ENCODE data around the gene TPX2. TPM values are rescaled to one million over a fixed set of nuclear protein-coding genes. Genes with fewer than 3 reads are reported as not detected.

Gene TPX2
- total RNA-seq, 1 experiment from 2014 or later, result 248 TPM

DNA sequence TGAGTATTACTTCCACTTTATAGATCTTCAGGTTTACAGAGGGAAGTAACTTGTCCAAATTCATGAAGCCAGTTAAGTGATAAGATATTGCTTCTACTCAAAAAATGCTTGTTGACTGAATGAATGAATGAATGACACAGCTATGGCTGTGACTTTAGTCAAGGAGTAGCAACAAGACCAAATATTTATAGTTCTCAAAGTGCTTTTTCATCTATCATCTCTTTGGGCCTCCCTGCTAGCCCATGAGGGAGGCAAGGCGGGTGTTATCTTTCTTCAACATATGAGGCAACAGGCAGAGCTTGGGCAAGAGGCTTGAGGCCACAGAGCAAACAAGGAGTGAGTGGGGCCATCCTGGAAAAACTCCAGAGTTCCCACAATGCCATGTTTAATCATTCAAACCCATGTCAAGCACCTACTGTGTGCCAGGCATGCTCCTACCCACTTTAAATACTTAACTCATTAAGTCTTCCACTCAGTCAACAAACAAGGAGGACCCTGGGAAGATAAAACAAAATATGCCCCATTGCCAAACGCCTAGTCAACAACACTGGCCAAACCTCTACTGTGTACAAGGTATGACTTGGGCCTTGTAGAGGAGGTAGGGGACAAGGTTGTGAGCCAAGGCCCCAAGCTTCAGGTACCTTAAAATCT is 32.4 kb upstream of the TPX2 start:
- Histone ChIP-seq H3K36me3 (ENCODE audit: control insufficient read depth, insufficient read depth, low read length) (peaks cover 12% of the 10 kb centered on the region; the same call in 1 of the 2 replicates), H3K27ac (ENCODE audit: low read length) (peak overlapping the region; percentile 54), H3K4me3 (ENCODE audit: low read depth in 2 of 2, low read length in 2 of 2) (no peak overlapping the region), H3K4me1 (ENCODE audit: control insufficient read depth, insufficient read depth, low read length) (peaks cover 46% of the 10 kb centered on the region), H3K27me3 (ENCODE audit: control insufficient read depth, insufficient read depth, low read length) (no peaks in the 10 kb centered on the region), H3K9me3 (ENCODE audit: control insufficient read depth, insufficient read depth, low read depth, low read length) (no peaks in the 10 kb centered on the region)
- TF ChIP-seq SIN3A (IDR thresholded peaks at IDR 0.05; ENCODE audit: borderline replicate concordance, insufficient read depth, low read depth, low read length) (no peak), POLR2AphosphoS5 (IDR thresholded peaks at IDR 0.05; ENCODE audit: low read depth, low read length) (no peak)
- TF ChIP-seq, protein P1, sequence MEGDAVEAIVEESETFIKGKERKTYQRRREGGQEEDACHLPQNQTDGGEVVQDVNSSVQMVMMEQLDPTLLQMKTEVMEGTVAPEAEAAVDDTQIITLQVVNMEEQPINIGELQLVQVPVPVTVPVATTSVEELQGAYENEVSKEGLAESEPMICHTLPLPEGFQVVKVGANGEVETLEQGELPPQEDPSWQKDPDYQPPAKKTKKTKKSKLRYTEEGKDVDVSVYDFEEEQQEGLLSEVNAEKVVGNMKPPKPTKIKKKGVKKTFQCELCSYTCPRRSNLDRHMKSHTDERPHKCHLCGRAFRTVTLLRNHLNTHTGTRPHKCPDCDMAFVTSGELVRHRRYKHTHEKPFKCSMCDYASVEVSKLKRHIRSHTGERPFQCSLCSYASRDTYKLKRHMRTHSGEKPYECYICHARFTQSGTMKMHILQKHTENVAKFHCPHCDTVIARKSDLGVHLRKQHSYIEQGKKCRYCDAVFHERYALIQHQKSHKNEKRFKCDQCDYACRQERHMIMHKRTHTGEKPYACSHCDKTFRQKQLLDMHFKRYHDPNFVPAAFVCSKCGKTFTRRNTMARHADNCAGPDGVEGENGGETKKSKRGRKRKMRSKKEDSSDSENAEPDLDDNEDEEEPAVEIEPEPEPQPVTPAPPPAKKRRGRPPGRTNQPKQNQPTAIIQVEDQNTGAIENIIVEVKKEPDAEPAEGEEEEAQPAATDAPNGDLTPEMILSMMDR (IDR thresholded peaks at IDR 0.05), result no peak
- TF ChIP-seq, protein P2, sequence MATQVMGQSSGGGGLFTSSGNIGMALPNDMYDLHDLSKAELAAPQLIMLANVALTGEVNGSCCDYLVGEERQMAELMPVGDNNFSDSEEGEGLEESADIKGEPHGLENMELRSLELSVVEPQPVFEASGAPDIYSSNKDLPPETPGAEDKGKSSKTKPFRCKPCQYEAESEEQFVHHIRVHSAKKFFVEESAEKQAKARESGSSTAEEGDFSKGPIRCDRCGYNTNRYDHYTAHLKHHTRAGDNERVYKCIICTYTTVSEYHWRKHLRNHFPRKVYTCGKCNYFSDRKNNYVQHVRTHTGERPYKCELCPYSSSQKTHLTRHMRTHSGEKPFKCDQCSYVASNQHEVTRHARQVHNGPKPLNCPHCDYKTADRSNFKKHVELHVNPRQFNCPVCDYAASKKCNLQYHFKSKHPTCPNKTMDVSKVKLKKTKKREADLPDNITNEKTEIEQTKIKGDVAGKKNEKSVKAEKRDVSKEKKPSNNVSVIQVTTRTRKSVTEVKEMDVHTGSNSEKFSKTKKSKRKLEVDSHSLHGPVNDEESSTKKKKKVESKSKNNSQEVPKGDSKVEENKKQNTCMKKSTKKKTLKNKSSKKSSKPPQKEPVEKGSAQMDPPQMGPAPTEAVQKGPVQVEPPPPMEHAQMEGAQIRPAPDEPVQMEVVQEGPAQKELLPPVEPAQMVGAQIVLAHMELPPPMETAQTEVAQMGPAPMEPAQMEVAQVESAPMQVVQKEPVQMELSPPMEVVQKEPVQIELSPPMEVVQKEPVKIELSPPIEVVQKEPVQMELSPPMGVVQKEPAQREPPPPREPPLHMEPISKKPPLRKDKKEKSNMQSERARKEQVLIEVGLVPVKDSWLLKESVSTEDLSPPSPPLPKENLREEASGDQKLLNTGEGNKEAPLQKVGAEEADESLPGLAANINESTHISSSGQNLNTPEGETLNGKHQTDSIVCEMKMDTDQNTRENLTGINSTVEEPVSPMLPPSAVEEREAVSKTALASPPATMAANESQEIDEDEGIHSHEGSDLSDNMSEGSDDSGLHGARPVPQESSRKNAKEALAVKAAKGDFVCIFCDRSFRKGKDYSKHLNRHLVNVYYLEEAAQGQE (IDR thresholded peaks at IDR 0.05; ENCODE audit: insufficient read depth in 1 of 2, low read depth in 2 of 2, low read length in 1 of 2), result no peak
- BruUV-seq (replicated peaks), result TSS peak; percentile 4
- no peak for DNase-seq (ENCODE audit: low read depth, low spot score)
- no peak for ATAC-seq
- intact Hi-C loops (cut with micrococcal nuclease; ENCODE audit: unreplicated experiment) (no loop called here), in situ Hi-C loops (cut with HindIII; ENCODE audit: low pct_unique_long_range_greater_than_20kb, low sequenced_read_pairs) (no loop called here)
- CTCF ChIA-PET, result interaction anchor here (0.6 to 1.4 kb wide), 3 partner anchors 9 to 17 kb away, joined by 3 to 5 read pairs (median 3); no protein-coding TSS in a partner anchor
- POLR2A ChIA-PET, result interaction anchor here (0.6 to 0.7 kb wide), 2 partner anchors 9 to 25 kb away, joined by 3 to 16 read pairs; no protein-coding TSS in a partner anchor

DNA sequence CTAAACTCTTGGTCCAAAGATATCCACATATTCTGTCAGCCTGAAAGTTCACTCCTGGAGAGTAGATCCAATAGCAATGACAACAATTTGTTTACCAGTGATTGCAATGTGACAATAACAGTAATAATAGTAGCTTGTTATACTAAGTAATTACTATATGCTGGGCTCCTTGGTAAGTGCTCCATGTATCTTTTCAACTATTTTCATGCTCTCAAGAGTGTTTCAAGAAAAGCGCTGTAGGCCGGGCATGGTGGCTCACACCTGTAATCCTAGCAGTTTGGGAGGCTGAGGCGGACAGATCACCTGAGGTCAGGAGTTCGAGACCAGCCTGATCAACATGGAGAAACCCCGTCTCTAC is 31.9 kb upstream of the TPX2 start:
- TF ChIP-seq, protein P2 (IDR thresholded peaks at IDR 0.05; ENCODE audit: insufficient read depth in 1 of 2, low read depth in 2 of 2, low read length in 1 of 2), result no peak
- TF ChIP-seq TCF7L2 (IDR thresholded peaks at IDR 0.05; ENCODE audit: low read depth, low read length), result no peak
- TF ChIP-seq, protein P1 (IDR thresholded peaks at IDR 0.05), result no peak
- no peak for TF ChIP-seq POLR2AphosphoS5 (IDR thresholded peaks at IDR 0.05; ENCODE audit: low read depth, low read length)
- TF ChIP-seq SIN3A (IDR thresholded peaks at IDR 0.05; ENCODE audit: borderline replicate concordance, insufficient read depth, low read depth, low read length), result no peak
- in situ Hi-C loops (cut with HindIII; ENCODE audit: low pct_unique_long_range_greater_than_20kb, low sequenced_read_pairs) (no loop called here), intact Hi-C loops (cut with micrococcal nuclease; ENCODE audit: unreplicated experiment) (no loop called here)
- no TSS peak for BruUV-seq (replicated peaks)
- Histone ChIP-seq H3K4me3 (ENCODE audit: low read depth in 2 of 2, low read length in 2 of 2) (no peak overlapping the region), H3K27me3 (ENCODE audit: control insufficient read depth, insufficient read depth, low read length) (no peaks in the 10 kb centered on the region), H3K9me3 (ENCODE audit: control insufficient read depth, insufficient read depth, low read depth, low read length) (no peaks in the 10 kb centered on the region), H3K36me3 (ENCODE audit: control insufficient read depth, insufficient read depth, low read length) (peaks cover 12% of the 10 kb centered on the region; the same call in 1 of the 2 replicates), H3K4me1 (ENCODE audit: control insufficient read depth, insufficient read depth, low read length) (peaks cover 51% of the 10 kb centered on the region), H3K27ac (ENCODE audit: low read length) (no peak overlapping the region)
- ATAC-seq (no peak), DNase-seq (ENCODE audit: low read depth, low spot score) (no peak)
- POLR2A ChIA-PET, result interaction anchor here (0.7 kb wide), 1 partner anchor 25 kb away, joined by 16 read pairs; no protein-coding TSS in a partner anchor
- CTCF ChIA-PET, result interaction anchor here (0.7 kb wide), 1 partner anchor 10 kb away, joined by 5 read pairs; no protein-coding TSS in a partner anchor

Data from Panc1 (cell line).